Measurements from ENCODE around the gene SLC4A5. TPM values are rescaled to one million over a fixed set of nuclear protein-coding genes. Genes with fewer than 3 reads are reported as not detected.

SLC4A5 gene
- total and polyA plus RNA-seq, 2 of the 8 experiments (the other 6 are each of a cell fraction or from before 2014, with no cell fraction given) = 0.42 to 0.52 TPM

DNA sequence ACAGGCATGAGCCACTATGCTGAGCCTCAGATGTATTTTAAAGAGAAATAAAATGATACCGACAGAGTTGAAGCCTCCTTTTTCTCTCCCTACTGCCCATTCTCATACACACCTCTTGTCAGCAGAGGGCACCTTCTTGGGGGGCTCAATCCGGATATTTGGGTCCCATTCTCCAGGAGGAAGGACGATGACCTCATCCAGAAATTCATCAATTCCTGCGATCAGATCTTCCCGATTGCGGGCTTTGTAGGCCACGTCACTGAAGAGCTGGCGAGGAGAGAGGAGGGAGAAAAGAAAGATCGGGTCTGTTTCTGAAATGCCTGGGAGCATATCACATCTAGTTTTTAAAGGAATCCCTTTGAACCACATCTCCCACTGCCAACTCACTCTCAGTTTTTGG is 90.4 kb downstream of the SLC4A5 start (continued):
- TF ChIP-seq, protein P1, sequence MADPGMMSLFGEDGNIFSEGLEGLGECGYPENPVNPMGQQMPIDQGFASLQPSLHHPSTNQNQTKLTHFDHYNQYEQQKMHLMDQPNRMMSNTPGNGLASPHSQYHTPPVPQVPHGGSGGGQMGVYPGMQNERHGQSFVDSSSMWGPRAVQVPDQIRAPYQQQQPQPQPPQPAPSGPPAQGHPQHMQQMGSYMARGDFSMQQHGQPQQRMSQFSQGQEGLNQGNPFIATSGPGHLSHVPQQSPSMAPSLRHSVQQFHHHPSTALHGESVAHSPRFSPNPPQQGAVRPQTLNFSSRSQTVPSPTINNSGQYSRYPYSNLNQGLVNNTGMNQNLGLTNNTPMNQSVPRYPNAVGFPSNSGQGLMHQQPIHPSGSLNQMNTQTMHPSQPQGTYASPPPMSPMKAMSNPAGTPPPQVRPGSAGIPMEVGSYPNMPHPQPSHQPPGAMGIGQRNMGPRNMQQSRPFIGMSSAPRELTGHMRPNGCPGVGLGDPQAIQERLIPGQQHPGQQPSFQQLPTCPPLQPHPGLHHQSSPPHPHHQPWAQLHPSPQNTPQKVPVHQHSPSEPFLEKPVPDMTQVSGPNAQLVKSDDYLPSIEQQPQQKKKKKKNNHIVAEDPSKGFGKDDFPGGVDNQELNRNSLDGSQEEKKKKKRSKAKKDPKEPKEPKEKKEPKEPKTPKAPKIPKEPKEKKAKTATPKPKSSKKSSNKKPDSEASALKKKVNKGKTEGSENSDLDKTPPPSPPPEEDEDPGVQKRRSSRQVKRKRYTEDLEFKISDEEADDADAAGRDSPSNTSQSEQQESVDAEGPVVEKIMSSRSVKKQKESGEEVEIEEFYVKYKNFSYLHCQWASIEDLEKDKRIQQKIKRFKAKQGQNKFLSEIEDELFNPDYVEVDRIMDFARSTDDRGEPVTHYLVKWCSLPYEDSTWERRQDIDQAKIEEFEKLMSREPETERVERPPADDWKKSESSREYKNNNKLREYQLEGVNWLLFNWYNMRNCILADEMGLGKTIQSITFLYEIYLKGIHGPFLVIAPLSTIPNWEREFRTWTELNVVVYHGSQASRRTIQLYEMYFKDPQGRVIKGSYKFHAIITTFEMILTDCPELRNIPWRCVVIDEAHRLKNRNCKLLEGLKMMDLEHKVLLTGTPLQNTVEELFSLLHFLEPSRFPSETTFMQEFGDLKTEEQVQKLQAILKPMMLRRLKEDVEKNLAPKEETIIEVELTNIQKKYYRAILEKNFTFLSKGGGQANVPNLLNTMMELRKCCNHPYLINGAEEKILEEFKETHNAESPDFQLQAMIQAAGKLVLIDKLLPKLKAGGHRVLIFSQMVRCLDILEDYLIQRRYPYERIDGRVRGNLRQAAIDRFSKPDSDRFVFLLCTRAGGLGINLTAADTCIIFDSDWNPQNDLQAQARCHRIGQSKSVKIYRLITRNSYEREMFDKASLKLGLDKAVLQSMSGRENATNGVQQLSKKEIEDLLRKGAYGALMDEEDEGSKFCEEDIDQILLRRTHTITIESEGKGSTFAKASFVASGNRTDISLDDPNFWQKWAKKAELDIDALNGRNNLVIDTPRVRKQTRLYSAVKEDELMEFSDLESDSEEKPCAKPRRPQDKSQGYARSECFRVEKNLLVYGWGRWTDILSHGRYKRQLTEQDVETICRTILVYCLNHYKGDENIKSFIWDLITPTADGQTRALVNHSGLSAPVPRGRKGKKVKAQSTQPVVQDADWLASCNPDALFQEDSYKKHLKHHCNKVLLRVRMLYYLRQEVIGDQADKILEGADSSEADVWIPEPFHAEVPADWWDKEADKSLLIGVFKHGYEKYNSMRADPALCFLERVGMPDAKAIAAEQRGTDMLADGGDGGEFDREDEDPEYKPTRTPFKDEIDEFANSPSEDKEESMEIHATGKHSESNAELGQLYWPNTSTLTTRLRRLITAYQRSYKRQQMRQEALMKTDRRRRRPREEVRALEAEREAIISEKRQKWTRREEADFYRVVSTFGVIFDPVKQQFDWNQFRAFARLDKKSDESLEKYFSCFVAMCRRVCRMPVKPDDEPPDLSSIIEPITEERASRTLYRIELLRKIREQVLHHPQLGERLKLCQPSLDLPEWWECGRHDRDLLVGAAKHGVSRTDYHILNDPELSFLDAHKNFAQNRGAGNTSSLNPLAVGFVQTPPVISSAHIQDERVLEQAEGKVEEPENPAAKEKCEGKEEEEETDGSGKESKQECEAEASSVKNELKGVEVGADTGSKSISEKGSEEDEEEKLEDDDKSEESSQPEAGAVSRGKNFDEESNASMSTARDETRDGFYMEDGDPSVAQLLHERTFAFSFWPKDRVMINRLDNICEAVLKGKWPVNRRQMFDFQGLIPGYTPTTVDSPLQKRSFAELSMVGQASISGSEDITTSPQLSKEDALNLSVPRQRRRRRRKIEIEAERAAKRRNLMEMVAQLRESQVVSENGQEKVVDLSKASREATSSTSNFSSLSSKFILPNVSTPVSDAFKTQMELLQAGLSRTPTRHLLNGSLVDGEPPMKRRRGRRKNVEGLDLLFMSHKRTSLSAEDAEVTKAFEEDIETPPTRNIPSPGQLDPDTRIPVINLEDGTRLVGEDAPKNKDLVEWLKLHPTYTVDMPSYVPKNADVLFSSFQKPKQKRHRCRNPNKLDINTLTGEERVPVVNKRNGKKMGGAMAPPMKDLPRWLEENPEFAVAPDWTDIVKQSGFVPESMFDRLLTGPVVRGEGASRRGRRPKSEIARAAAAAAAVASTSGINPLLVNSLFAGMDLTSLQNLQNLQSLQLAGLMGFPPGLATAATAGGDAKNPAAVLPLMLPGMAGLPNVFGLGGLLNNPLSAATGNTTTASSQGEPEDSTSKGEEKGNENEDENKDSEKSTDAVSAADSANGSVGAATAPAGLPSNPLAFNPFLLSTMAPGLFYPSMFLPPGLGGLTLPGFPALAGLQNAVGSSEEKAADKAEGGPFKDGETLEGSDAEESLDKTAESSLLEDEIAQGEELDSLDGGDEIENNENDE (IDR thresholded peaks at IDR 0.05; ENCODE audit: insufficient replicate concordance, low read length) = no peak
- TF ChIP-seq SIN3A (conservative IDR thresholded peaks at IDR 0.05 in 1 of 2, IDR thresholded peaks at IDR 0.05 in 1 of 2; ENCODE audit: low read depth in 1 of 2, low read length in 2 of 2) (no peak), ZNF274 (IDR thresholded peaks at IDR 0.05; ENCODE audit: borderline replicate concordance, extremely low read depth, low read length) (no peak), RAD21 (IDR thresholded peaks at IDR 0.05 in 1 of 2, conservative IDR thresholded peaks at IDR 0.05 in 1 of 2; ENCODE audit: low read depth in 2 of 2, low read length in 2 of 2) (no peak)

All from H1 (cell line).